GM23248 (cell line): ENCODE measurements around the gene ENOX2.

Experiments
- EZH2 ChIP-seq: fragments of 200-600 bp; sonication (generic); IDR thresholded peaks from 2 replicates; pipeline ENCODE4 v1.6.1; 2018; ENCODE audit warnings: antibody characterized with exemption, mild to moderate bottlenecking; ENCODE audit not compliant: insufficient read depth, poor library complexity, severe bottlenecking
- EZH2phosphoT487 ChIP-seq: fragments of 200-600 bp; sonication (generic); IDR thresholded peaks from 2 replicates; pipeline ENCODE4 v1.6.1; 2018; ENCODE audit warnings: antibody characterized with exemption, moderate library complexity, mild to moderate bottlenecking, low read depth; ENCODE audit not compliant: insufficient read depth

GRCh38 chrX:130665263-130665662 lies 237.7 kb downstream of the ENOX2 start:
- no peak for TF ChIP-seq EZH2phosphoT487
- TF ChIP-seq EZH2: no peak
